Activated naive CD4-positive, alpha-beta T cell treated with anti-CD3 and anti-CD28 coated beads for 36 hours (primary cell): ENCODE data around the gene PPP1R1B. TPM values are rescaled to one million over a fixed set of nuclear protein-coding genes. Genes with fewer than 3 reads are reported as not detected.
A peak's percentile ranks its signal among the peaks of the same experiment; 100 is the strongest.

Source experiments
- CTCF ChIA-PET: fragments of 350-600 bp; sonication (Branson Sonifier 250); formaldehyde crosslinking; loops from one replicate; lab custom pipeline; 2021; ENCODE audit warnings: antibody characterized with exemption; lab: Charles Lee
- DNase-seq: peaks from one replicate; pipeline ENCODE4 v3.0.0-alpha.2; 2020
- H3K27ac Mint-ChIP-seq: one replicate; pipeline ENCODE4 v1.8.0; 2021; ENCODE audit warnings: mild to moderate bottlenecking, mixed read lengths
- H3K27me3 Mint-ChIP-seq: one replicate; pipeline ENCODE4 v1.8.0; 2021; ENCODE audit warnings: low read depth, mixed read lengths
- H3K36me3 Mint-ChIP-seq: one replicate; pipeline ENCODE4 v1.8.0; 2021; ENCODE audit warnings: low read depth, mixed read lengths
- H3K4me1 Mint-ChIP-seq: one replicate; pipeline ENCODE4 v1.8.0; 2021; ENCODE audit warnings: low read depth, mixed read lengths
- H3K4me3 Mint-ChIP-seq: one replicate; pipeline ENCODE4 v1.8.0; 2021; ENCODE audit warnings: mild to moderate bottlenecking, moderate library complexity, mixed read lengths
- H3K9me3 Mint-ChIP-seq: one replicate; pipeline ENCODE4 v1.8.0; 2021; ENCODE audit warnings: mixed read lengths
- intact Hi-C: fragments of 100-400 bp; cut with micrococcal nuclease; formaldehyde crosslinking; loops from one replicate; pipeline ENCODE4 v1.15.1; 2023
- total RNA-seq, 2 experiments: library from RNA; stranded (reverse); gene quantifications; one replicate each; pipeline ENCODE4 v1.2.3, GENCODE V29; 2021

PPP1R1B gene
- total RNA-seq, 2 experiments from 2014 or later = 0.14 TPM; not detected in 1

GRCh38 chr17:39653662-39654331, 27.0 kb downstream of the PPP1R1B start:
- CTCF ChIA-PET = interaction anchor here (0.6 to 6.0 kb wide), 23 partner anchors 12 to 422 kb away, joined by 3 to 44 read pairs (median 6); partner anchors contain the start of genes MIEN1, STARD3 and TCAP
- Mint-ChIP-seq H3K27me3 (no peaks in the 10 kb centered on the region), H3K27ac (no peak overlapping the region), H3K9me3 (no peaks in the 10 kb centered on the region), H3K4me1 (peaks cover 47% of the 10 kb centered on the region), H3K36me3 (peaks cover 7% of the 10 kb centered on the region), H3K4me3 (no peak overlapping the region)
- intact Hi-C loops = loop anchor here (1.0 kb wide), 1 partner anchor 31 kb away; no protein-coding TSS in a partner anchor
- DNase-seq = peak; percentile 92

- no peak for DNase-seq
- H3K9me3 Mint-ChIP-seq = no peaks in the 10 kb centered on the region
- intact Hi-C loops = no loop called here
- H3K36me3 Mint-ChIP-seq = peaks cover 10% of the 10 kb centered on the region
- peaks cover 54% of the 10 kb centered on the region for H3K4me1 Mint-ChIP-seq
- H3K27me3 Mint-ChIP-seq = no peaks in the 10 kb centered on the region
- CTCF ChIA-PET = interaction anchor here (0.6 to 6.0 kb wide), 19 partner anchors 11 to 298 kb away, joined by 3 to 44 read pairs (median 6); partner anchors contain the start of genes MIEN1, PGAP3, PNMT and STARD3
- H3K27ac Mint-ChIP-seq = peak overlapping the region; percentile 26
- no peak overlapping the region for H3K4me3 Mint-ChIP-seq
Observed at GRCh38 chr17:39655105-39655504, 28.4 kb downstream of the PPP1R1B start.

GRCh38 chr17:39658346-39658745, 31.6 kb downstream of the PPP1R1B start:
- H3K4me1 Mint-ChIP-seq = peaks cover 46% of the 10 kb centered on the region
- no peak for DNase-seq
- no peak overlapping the region for H3K27ac Mint-ChIP-seq
- no peak overlapping the region for H3K4me3 Mint-ChIP-seq
- no peaks in the 10 kb centered on the region for H3K27me3 Mint-ChIP-seq
- peaks cover 14% of the 10 kb centered on the region for H3K36me3 Mint-ChIP-seq
- intact Hi-C loops = no loop called here
- CTCF ChIA-PET = interaction anchor here (0.9 kb wide), 1 partner anchor 235 kb away, joined by 3 read pairs; no protein-coding TSS in a partner anchor
- H3K9me3 Mint-ChIP-seq = no peaks in the 10 kb centered on the region

DNA sequence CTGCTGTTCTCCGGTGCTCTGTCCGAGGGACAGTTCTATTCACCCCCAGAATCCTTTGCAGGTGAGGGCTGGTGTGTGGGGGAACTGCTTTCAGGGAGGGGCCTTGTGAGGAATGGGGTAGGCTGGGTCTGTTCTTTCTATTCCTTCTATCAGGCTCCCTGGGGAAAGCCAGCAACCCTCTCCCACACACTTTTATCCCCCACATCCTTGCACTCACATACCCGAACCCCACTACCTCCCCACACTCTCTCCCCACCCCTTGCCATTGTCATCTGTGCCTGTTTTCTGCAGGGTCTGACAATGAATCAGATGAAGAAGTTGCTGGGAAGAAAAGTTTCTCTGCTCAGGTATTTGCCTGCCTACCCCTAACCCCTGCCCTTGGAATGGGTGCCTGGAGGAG, 32.0 kb downstream of the PPP1R1B start:
- Mint-ChIP-seq H3K27ac (no peak overlapping the region), H3K4me3 (no peak overlapping the region), H3K36me3 (peaks cover 14% of the 10 kb centered on the region), H3K27me3 (no peaks in the 10 kb centered on the region), H3K4me1 (peaks cover 44% of the 10 kb centered on the region), H3K9me3 (no peaks in the 10 kb centered on the region)
- CTCF ChIA-PET = no interaction called here
- no peak for DNase-seq
- intact Hi-C loops = no loop called here

DNA sequence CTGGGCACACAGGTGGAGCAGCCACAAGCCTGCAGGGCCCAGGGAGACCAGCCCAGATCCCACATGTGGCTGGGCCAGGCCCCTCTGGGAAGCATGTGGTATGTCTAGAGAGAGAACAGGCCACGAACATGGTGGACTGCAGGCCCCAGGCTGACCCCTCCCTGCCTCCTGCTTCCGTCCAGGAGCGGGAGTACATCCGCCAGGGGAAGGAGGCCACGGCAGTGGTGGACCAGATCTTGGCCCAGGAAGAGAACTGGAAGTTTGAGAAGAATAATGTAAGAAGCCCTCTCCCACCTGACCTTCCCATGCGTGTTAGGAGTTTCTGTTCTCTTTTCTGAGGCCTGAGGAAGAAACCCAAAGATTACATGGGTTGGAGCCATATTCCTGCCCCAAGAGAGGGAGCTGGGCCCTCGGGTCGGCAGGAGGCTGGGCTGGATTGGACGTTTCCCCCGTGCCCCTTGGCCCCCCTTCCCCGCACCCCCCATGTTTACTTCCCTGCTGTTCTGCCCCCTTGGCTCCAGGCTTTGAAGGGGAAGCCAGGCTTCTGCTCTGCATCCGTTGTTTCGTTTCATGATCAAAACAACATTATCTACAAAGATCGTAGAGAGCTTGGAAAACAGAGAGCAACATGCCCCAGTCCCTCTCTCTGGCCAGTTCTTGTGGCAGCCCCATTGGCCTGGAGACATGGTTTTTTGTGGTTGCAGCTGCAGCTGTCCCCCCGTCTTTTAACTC, 32.7 kb downstream of the PPP1R1B start:
- H3K36me3 Mint-ChIP-seq = peaks cover 14% of the 10 kb centered on the region
- H3K4me3 Mint-ChIP-seq = no peak overlapping the region
- intact Hi-C loops = no loop called here

DNA sequence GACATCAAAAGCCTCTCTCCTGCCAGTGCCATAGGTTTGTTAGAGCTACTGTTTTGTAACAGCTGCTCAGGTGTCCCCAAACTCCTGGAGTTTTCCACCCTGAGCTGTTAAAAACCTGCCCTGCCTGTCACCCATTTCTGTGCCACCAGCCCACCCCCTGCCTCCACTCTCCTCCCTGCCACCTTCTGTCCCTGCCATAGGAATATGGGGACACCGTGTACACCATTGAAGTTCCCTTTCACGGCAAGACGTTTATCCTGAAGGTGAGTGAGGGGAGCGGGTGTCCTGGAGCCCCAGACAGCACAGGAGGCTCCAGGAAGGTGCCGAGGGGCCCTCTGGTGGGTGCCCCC, 33.2 kb downstream of the PPP1R1B start:
- H3K4me3 Mint-ChIP-seq = no peak overlapping the region
- CTCF ChIA-PET = interaction anchor here (0.8 to 1.0 kb wide), 2 partner anchors 11 to 37 kb away, joined by 3 to 4 read pairs; no protein-coding TSS in a partner anchor

More for the DNA sequence above, 32.7 kb downstream of the PPP1R1B start:
- DNase-seq = no peak
- H3K27ac Mint-ChIP-seq = peak overlapping the region; percentile 61
- H3K9me3 Mint-ChIP-seq = no peaks in the 10 kb centered on the region
- no peaks in the 10 kb centered on the region for H3K27me3 Mint-ChIP-seq
- H3K4me1 Mint-ChIP-seq = peaks cover 40% of the 10 kb centered on the region
- CTCF ChIA-PET = interaction anchor here (0.8 to 1.0 kb wide), 2 partner anchors 12 to 36 kb away, joined by 3 to 4 read pairs; no protein-coding TSS in a partner anchor

DNA sequence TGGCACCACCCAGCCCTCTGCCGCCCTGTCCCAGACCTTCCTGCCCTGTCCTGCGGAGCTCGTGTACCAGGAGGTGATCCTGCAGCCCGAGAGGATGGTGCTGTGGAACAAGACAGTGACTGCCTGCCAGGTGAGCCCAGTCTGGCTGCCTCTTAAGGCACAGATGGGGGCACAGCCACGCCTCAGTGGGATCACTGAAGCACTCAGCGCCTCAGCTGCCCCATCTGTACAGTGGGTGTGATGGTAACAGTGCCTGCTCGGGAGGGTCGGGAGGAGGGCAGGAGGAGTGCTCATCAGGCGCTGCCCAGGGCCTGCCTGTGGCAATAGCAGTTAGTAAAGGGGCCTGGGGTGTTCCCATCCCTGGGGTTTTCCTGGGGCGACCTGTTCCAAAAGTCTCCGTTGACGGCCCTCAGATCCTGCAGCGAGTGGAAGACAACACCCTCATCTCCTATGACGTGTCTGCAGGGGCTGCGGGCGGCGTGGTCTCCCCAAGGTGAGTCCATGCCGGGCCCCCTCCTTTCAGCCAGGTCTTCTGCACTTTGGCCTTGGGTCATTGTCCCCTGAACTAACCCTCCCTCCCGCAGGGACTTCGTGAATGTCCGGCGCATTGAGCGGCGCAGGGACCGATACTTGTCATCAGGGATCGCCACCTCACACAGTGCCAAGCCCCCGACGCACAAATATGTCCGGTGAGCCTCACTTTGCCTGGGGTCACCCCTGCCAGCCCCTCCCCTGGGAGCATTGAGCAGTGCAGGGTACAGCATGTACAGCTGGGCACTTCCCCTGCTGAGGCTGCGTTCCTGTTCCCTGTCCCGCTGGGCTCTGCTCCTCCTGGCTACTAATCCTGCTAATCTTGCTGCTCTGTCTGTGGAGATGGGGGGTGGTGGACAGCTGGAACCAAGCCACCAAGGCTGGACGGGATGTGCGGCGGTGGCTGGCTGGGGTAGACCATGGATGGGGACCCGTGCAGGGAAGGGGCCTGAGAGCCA, 33.9 kb downstream of the PPP1R1B start:
- intact Hi-C loops = no loop called here
- H3K27me3 Mint-ChIP-seq = no peaks in the 10 kb centered on the region
- peaks cover 11% of the 10 kb centered on the region for H3K36me3 Mint-ChIP-seq
- H3K9me3 Mint-ChIP-seq = no peaks in the 10 kb centered on the region
- CTCF ChIA-PET = interaction anchor here (1.0 kb wide), 1 partner anchor 38 kb away, joined by 3 read pairs; no protein-coding TSS in a partner anchor
- peak overlapping the region; percentile 58 for H3K27ac Mint-ChIP-seq
- H3K4me1 Mint-ChIP-seq = peaks cover 31% of the 10 kb centered on the region
- no peak for DNase-seq
- H3K4me3 Mint-ChIP-seq = no peak overlapping the region

More for the DNA sequence above, 33.2 kb downstream of the PPP1R1B start:
- Mint-ChIP-seq H3K36me3 (peaks cover 14% of the 10 kb centered on the region), H3K27me3 (no peaks in the 10 kb centered on the region), H3K9me3 (no peaks in the 10 kb centered on the region), H3K27ac (peak overlapping the region; percentile 61), H3K4me1 (peaks cover 34% of the 10 kb centered on the region)
- intact Hi-C loops = no loop called here
- no peak for DNase-seq

DNA sequence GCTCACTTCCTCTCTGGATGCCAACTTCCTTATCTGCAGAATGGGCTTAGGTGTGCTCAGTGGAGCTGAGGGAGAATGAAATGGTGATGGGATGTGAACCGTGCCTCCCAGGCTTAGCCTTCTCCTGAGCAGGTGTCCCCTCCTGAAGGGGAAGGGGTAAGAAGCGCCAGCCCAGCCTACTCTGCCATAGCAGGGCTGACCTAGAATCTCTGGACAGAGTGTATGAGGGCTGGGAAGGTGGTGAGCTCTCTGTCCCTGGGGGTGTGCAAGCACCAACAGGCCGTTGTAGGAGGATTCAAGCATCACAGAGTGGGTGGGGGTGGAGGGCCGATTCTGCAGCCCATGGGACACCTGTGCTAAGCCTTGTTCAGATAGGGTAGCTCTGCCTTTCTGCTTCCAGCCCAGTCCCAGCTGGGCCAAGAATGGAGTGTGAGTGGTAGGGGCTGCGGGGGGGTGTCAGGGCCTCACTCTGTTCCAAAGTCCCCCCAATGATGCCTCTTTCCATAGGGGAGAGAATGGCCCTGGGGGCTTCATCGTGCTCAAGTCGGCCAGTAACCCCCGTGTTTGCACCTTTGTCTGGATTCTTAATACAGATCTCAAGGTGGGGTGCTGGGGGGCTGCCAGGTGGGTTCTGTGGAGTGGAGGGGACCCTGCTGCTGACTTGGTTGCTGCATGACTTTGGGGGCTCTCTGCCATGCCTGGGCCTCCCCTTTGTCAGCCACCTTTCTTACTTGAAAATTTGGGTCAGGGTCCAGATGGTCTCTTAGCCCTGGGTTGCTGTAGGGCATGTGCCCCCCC, 35.2 kb downstream of the PPP1R1B start:
- Mint-ChIP-seq H3K4me3 (no peak overlapping the region), H3K9me3 (no peaks in the 10 kb centered on the region), H3K27me3 (peaks cover 7% of the 10 kb centered on the region), H3K4me1 (peaks cover 30% of the 10 kb centered on the region), H3K27ac (no peak overlapping the region), H3K36me3 (peaks cover 9% of the 10 kb centered on the region)
- no peak for DNase-seq
- intact Hi-C loops = no loop called here
- CTCF ChIA-PET = no interaction called here

DNA sequence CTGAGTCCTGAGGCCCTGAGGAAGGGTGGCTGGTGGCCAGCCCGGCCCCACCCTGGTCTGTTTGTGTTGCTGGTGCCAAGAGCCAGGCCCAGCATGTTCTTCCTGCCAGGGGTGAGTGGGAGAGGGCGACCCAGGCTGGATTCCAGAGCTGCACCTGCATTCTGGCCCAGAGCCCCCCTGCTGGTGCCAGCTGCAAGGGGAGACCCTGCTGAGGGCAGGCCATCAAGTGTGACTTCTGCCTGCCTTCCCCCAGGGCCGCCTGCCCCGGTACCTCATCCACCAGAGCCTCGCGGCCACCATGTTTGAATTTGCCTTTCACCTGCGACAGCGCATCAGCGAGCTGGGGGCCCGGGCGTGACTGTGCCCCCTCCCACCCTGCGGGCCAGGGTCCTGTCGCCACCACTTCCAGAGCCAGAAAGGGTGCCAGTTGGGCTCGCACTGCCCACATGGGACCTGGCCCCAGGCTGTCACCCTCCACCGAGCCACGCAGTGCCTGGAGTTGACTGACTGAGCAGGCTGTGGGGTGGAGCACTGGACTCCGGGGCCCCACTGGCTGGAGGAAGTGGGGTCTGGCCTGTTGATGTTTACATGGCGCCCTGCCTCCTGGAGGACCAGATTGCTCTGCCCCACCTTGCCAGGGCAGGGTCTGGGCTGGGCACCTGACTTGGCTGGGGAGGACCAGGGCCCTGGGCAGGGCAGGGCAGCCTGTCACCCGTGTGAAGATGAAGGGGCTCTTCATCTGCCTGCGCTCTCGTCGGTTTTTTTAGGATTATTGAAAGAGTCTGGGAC, 36.0 kb downstream of the PPP1R1B start:
- H3K27ac Mint-ChIP-seq = no peak overlapping the region
- no peaks in the 10 kb centered on the region for H3K9me3 Mint-ChIP-seq
- CTCF ChIA-PET = interaction anchor here (0.6 kb wide), 1 partner anchor 296 kb away, joined by 3 read pairs; no protein-coding TSS in a partner anchor
- H3K4me3 Mint-ChIP-seq = no peak overlapping the region
- peaks cover 30% of the 10 kb centered on the region for H3K4me1 Mint-ChIP-seq
- no peak for DNase-seq
- intact Hi-C loops = no loop called here
- H3K36me3 Mint-ChIP-seq = peaks cover 8% of the 10 kb centered on the region
- peaks cover 9% of the 10 kb centered on the region for H3K27me3 Mint-ChIP-seq

GRCh38 chr17:39663340-39663687, 36.6 kb downstream of the PPP1R1B start:
- peaks cover 8% of the 10 kb centered on the region for H3K36me3 Mint-ChIP-seq
- CTCF ChIA-PET = interaction anchor here (0.6 kb wide), 1 partner anchor 297 kb away, joined by 3 read pairs; no protein-coding TSS in a partner anchor
- peaks cover 24% of the 10 kb centered on the region for H3K4me1 Mint-ChIP-seq
- peaks cover 9% of the 10 kb centered on the region for H3K27me3 Mint-ChIP-seq
- H3K9me3 Mint-ChIP-seq = no peaks in the 10 kb centered on the region
- DNase-seq = no peak
- intact Hi-C loops = no loop called here
- no peak overlapping the region for H3K27ac Mint-ChIP-seq
- H3K4me3 Mint-ChIP-seq = no peak overlapping the region
